Measurements from ENCODE around the gene ZNRF4. TPM values are rescaled to one million over a fixed set of nuclear protein-coding genes. Genes with fewer than 3 reads are reported as not detected.

ZNRF4 gene
- total RNA-seq, 1 donor from 2014 or later: not detected

DNA sequence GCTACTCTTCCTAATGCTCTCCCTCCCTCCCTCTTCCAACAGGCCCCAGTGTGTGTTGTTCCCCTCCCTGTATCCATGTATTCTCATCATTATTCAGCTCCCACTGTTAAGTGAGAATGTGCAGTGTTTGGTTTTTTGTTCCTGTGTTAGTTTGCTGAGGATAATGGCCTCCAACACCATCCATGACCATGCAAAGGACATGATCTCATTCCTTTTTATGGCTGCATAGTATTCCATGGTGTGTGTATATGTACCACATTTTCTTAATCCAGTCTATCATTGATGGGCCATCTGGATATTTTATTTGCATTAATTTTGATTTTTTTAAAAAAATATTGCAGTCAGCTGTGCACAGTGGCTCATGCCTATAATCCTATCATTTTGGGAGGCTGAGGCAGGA, 15.8 kb upstream of the ZNRF4 start:
- DNase-seq (ENCODE audit: low spot score in 2 of 2) (no peak), FAIRE-seq (no peak)

DNA sequence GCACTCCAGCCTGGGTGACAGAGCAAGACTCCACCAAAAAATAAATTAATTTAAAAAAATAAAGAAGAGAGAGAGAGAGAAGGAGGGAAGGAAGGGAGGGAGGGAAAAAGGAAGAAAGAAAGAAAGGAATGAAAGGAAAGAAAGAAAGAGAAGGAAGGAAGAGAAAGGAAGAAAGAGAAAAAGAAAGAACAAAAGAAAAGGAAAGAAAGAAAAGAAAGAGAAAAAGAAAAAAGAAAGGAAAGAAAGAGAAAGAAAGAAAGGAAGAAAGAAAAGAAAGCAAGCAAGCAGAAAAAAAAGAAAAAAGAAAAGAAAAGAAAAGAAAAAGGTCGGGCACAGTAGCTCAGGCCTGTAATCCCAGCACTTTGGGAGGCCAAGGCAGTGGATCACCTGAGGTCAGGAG, 14.9 kb upstream of the ZNRF4 start:
- FAIRE-seq (no peak), DNase-seq (ENCODE audit: low spot score in 2 of 2) (no peak)

DNA sequence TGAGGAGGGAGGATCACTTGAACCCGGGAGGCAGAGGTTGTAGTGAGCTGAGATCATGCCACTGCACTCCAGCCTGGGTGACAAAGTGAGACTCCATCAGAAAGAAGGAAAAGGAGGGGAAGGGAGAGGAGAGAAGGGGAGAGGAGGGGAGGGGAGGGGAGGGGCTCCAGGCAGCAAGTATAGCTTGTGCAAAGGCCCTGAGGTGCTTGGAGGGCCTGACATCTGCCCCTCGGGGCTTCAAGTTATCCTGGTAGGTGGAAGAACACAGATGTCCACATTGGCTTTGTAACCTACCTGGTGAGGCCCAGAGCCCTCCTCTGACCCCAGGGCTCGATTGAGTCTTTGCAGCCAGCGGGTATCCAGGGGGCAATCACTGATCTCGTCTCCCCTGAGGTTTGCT, 11.5 kb upstream of the ZNRF4 start:
- FAIRE-seq: no peak

GRCh38 chr19:5444431-5444830, 10.8 kb upstream of the ZNRF4 start:
- DNase-seq (ENCODE audit: low spot score in 2 of 2) (no peak), FAIRE-seq (no peak)

More for the DNA sequence above, 11.5 kb upstream of the ZNRF4 start:
- DNase-seq (ENCODE audit: low spot score in 2 of 2): no peak

GRCh38 chr19:5445071-5445470, 10.1 kb upstream of the ZNRF4 start:
- no peak for FAIRE-seq

DNA sequence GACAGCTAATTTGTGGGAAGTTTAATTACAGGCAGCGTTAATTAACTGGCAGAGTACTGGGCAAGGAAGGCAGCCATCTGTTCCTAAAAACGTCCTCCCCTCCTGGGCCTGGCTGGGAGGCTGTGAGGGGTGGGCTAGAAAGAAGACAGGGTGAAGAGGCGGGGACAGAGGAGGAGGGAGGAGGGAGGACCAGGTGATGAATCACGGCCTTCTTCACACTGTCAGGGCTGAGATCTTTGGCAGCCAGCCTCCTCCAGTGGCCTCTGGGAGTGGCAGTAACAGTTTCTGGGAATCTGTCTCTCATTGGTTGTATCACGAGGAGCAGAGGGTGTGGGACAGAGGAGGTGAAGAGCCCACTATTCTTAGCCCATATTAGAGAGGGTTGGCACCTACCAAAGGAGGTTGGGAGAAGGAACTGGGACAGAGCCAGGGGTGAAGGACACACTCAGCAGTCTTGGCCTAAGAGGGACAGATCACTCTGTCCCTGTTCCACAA, 9.6 kb upstream of the ZNRF4 start:
- FAIRE-seq (no peak), DNase-seq (ENCODE audit: low spot score in 2 of 2) (no peak)

More at GRCh38 chr19:5445071-5445470, 10.1 kb upstream of the ZNRF4 start:
- DNase-seq (ENCODE audit: low spot score in 2 of 2): no peak

GRCh38 chr19:5447700-5448311, 7.4 kb upstream of the ZNRF4 start:
- FAIRE-seq (no peak), DNase-seq (ENCODE audit: low spot score in 2 of 2) (no peak)

- FAIRE-seq: no peak
- no peak for DNase-seq (ENCODE audit: low spot score in 2 of 2)
These were observed 6.8 kb upstream of the ZNRF4 start for GRCh38 chr19:5448374-5448773.

DNA sequence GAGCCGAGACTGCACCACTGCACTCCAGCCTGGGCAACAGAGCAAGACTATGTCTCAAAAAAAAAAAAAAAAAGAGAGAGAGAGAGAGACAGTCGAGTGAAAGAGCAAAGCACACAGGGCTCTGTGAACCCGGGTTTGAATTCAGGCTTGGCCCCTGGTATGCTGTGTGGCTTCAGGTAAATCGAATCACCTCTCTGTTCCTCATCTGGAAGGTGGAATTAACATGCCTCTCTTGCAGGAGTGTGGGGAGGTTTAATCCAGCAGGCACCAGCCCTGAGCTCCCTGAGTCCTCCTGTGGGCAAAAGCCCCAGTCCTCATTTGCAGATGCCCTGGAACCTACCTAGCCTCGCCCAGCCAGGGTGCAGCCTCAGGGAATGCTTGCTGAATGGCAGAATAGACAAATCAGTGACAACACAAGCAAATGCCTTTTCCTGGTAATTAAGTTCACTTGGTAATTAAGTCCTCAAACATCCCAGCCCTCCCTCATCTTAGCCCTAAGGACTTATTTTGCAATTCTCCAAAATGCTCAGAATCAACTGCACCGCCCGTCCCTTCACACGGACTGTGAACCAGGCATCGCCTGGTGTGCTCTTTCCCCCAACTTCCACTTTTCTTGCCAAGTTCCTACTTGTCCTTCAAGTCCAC, 4.6 kb upstream of the ZNRF4 start:
- FAIRE-seq: no peak

GRCh38 chr19:5451494-5451893, 3.7 kb upstream of the ZNRF4 start:
- FAIRE-seq (no peak), DNase-seq (ENCODE audit: low spot score in 2 of 2) (peak in 1 of 2 donors; percentile 42)

More for the DNA sequence above, 4.6 kb upstream of the ZNRF4 start:
- DNase-seq (ENCODE audit: low spot score in 2 of 2): no peak

GRCh38 chr19:5452594-5453565, 2.3 kb upstream of the ZNRF4 start:
- no peak for FAIRE-seq
- no peak for DNase-seq (ENCODE audit: low spot score in 2 of 2)

- FAIRE-seq (no peak), DNase-seq (ENCODE audit: low spot score in 2 of 2) (no peak)
These were observed 474 bp upstream of the ZNRF4 start for GRCh38 chr19:5454743-5455142.

- no peak for DNase-seq (ENCODE audit: low spot score in 2 of 2)
These were observed 1.1 kb downstream of the ZNRF4 start for GRCh38 chr19:5456130-5456840.

GRCh38 chr19:5456841-5457200, 1.6 kb downstream of the ZNRF4 start:
- DNase-seq (ENCODE audit: low spot score in 2 of 2) (no peak), FAIRE-seq (no peak)

More at GRCh38 chr19:5456130-5456840, 1.1 kb downstream of the ZNRF4 start:
- FAIRE-seq: no peak

- DNase-seq (ENCODE audit: low spot score in 2 of 2) (no peak), FAIRE-seq (no peak)
These were observed 2.5 kb downstream of the ZNRF4 start for GRCh38 chr19:5457709-5458108.

GRCh38 chr19:5458420-5458819, 3.2 kb downstream of the ZNRF4 start:
- DNase-seq (ENCODE audit: low spot score in 2 of 2): no peak
- no peak for FAIRE-seq

GRCh38 chr19:5459360-5459759, 4.1 kb downstream of the ZNRF4 start:
- FAIRE-seq: no peak
- no peak for DNase-seq (ENCODE audit: low spot score in 2 of 2)

DNA sequence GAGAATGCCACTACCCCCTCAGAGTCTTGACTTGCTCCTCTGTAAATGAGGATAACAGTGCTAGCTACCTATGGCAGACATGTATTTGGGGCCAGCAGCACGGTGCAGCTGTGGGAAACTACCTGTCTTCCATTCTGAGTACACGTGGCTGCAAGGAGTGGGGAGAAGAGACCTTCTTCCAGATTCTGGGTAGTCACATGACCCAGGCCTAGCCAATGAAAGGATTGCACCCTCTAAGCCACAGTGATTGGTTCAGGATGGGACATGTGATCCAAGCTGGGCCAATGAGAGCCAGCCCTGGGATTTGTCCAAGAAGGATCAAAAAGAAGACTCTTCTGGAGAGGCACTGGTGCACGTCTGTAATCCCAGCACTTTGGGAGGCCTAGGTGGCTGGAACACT, 5.5 kb downstream of the ZNRF4 start:
- no peak for DNase-seq (ENCODE audit: low spot score in 2 of 2)
- no peak for FAIRE-seq

- no peak for FAIRE-seq
- no peak for DNase-seq (ENCODE audit: low spot score in 2 of 2)
These were observed 8.7 kb downstream of the ZNRF4 start for GRCh38 chr19:5463959-5464358.

DNA sequence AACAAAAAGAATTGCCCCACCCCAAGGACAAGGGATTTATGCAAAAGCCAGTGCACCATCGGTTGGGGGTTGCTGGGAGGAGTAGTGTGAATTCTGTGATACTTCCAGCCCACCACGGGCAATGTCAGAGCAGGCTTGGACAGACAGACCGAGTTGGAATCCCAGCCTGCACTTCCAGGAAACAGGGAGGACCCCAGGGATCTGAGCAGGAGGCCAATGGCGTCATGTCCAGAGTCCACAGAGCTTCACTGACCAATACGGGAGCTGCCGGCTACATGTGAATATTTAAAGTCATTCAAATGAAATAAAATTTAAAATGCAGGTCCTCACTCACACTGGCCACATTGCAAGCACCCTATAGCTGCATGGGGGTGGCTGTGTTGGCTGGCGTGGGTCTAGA, 10.9 kb downstream of the ZNRF4 start:
- FAIRE-seq (no peak), DNase-seq (ENCODE audit: low spot score in 2 of 2) (no peak)

Data from frontal cortex (tissue), 4 donors.